Liver (tissue), 3 donors: ENCODE results near the gene FAM185A.

Experiments
- ATF3 ChIP-seq: IDR thresholded peaks from 2 replicates; pipeline ENCODE4 v1.6.1; 2016; ENCODE audit warnings: antibody characterized with exemption
- CTCF ChIP-seq: fragments of 150-350 bp; IDR thresholded peaks from 2 replicates; pipeline ENCODE4 v1.5.1; 2017; ENCODE audit warnings: improper control_type of control experiment, low read depth, low read length; ENCODE audit not compliant: missing input control
- JUND ChIP-seq, 2 donors: IDR thresholded peaks; 2 replicates each; pipeline ENCODE4 v1.6.1; 2016; ENCODE audit warnings: antibody characterized with exemption in 2 of 2
- MAX ChIP-seq: IDR thresholded peaks from 2 replicates; pipeline ENCODE4 v1.6.1; 2016; ENCODE audit warnings: antibody characterized with exemption
- RAD21 ChIP-seq, 2 donors: IDR thresholded peaks; 2 replicates each; pipeline ENCODE4 v1.6.1; 2016; ENCODE audit warnings: antibody characterized with exemption in 2 of 2, mild to moderate bottlenecking in 2 of 2
- REST ChIP-seq: IDR thresholded peaks from 2 replicates; pipeline ENCODE4 v1.6.1; 2016; ENCODE audit warnings: antibody characterized with exemption, mild to moderate bottlenecking
- RXRA ChIP-seq, 2 donors: IDR thresholded peaks; 2 replicates each; pipeline ENCODE4 v1.6.1; 2017 to 2018; ENCODE audit warnings: antibody characterized with exemption in 2 of 2, mild to moderate bottlenecking in 1 of 2
- YY1 ChIP-seq: IDR thresholded peaks from 2 replicates; pipeline ENCODE4 v1.6.1; 2016; ENCODE audit warnings: antibody characterized with exemption, mild to moderate bottlenecking
- donor health status: healthy.
- donor health status: healthy.

GRCh38 chr7:102823390-102824119 lies 74.8 kb downstream of the FAM185A start:
- TF ChIP-seq JUND (IDR thresholded peaks at IDR 0.05) = no peak
- TF ChIP-seq CTCF = no peak
- no peak for TF ChIP-seq YY1
- no peak for TF ChIP-seq MAX
- no peak for TF ChIP-seq RAD21 (IDR thresholded peaks at IDR 0.05)
- TF ChIP-seq RXRA (IDR thresholded peaks at IDR 0.05) = no peak
- TF ChIP-seq ATF3 = no peak
- no peak for TF ChIP-seq REST
